Tibial nerve (tissue), 4 donors: ENCODE results near the gene SPACA5B.
"Not testable (repeated sequence)": the region's sequence is repeated elsewhere in the genome, so short reads cannot be mapped to it uniquely, and the experiment has no call there.

Source experiments
- CTCF ChIP-seq, 5 experiments: fragments of 200-600 bp in 3 of 5; fragments of 450-650 bp in 2 of 5; sonication (generic) in 3 of 5; IDR thresholded peaks; one replicate each; pipeline ENCODE4 v1.5.1; 2016 to 2019; ENCODE audit warnings: antibody characterized with exemption in 5 of 5, mild to moderate bottlenecking in 3 of 5, moderate library complexity in 2 of 5
- EP300 ChIP-seq, 2 donors: sonication (generic); formaldehyde crosslinking; IDR thresholded peaks; one replicate each; pipeline ENCODE4 v1.6.1; 2017; ENCODE audit warnings: antibody characterized with exemption in 2 of 2, mild to moderate bottlenecking in 1 of 2
- POLR2A ChIP-seq, 2 donors: fragments of 450-650 bp; IDR thresholded peaks; one replicate each; pipeline ENCODE4 v1.6.1; 2017; ENCODE audit warnings: antibody characterized with exemption in 2 of 2, mild to moderate bottlenecking in 2 of 2, moderate library complexity in 2 of 2

GRCh38 chrX:48142697-48143096 is 12.3 kb downstream of the SPACA5B start:
- not testable (repeated sequence) for TF ChIP-seq CTCF, POLR2A, EP300 (IDR thresholded peaks at IDR 0.05)
